Cardiac septum (tissue), 1 donor: ENCODE measurements around the gene HOMER1. TPM values are rescaled to one million over a fixed set of nuclear protein-coding genes. Genes with fewer than 3 reads are reported as not detected.

ENCODE experiments used
- DNase-seq: peaks from one replicate; pipeline ENCODE4 v3.0.0-alpha.2; 2020; ENCODE audit warnings: low spot score
- intact Hi-C: fragments of 100-400 bp; cut with DNase I; formaldehyde crosslinking; loops from one replicate; pipeline ENCODE4 v1.14.0; 2022
- total RNA-seq: library from RNA; stranded (reverse); fragmentation: NEBNext Ultra II Directional; extraction: Animal tissue kit (Norgen Biotek cat#: 25700); gene quantifications from one replicate; pipeline ENCODE4 v1.2.1, GENCODE V29; 2021
- donor health status: DM: no; HTN: no; CAD: no.

The HOMER1 gene
- total RNA-seq, 1 donor from 2014 or later = 67.4 TPM

DNA sequence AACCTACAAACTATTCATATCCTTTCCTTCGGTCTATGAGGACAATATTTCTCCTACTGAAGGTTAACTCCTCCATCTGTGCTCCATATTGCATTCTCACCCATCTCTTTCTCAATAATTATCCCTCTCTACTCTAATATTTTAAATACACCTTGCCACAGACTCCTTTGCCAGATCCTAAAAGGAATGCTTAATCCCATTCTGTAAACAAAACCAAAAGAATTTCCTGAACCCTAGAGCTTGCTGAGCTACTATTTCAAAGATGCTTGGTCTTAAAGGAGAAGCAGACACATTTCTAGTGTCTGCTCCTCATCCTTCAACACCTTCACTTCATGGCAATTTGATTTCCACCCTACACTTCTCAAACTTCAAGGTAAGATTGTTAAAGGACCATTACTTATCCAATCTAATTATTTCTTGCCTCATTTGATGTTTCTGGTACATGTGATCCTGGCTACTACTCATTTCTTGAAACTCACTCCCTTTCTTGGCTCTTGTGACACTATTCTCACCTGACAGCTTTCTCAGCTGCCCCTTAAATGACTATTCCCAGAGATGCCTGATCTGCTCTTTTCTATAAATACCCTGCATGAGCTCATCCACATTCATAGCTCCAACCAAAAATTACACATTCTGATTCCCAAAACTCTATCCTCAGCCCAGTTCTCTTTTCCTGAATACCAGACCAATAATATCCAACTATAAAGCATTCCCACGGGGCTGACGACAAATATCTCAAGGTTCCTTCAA is 20.2 kb downstream of the HOMER1 start:
- DNase-seq = no peak
- intact Hi-C loops = no loop called here

DNA sequence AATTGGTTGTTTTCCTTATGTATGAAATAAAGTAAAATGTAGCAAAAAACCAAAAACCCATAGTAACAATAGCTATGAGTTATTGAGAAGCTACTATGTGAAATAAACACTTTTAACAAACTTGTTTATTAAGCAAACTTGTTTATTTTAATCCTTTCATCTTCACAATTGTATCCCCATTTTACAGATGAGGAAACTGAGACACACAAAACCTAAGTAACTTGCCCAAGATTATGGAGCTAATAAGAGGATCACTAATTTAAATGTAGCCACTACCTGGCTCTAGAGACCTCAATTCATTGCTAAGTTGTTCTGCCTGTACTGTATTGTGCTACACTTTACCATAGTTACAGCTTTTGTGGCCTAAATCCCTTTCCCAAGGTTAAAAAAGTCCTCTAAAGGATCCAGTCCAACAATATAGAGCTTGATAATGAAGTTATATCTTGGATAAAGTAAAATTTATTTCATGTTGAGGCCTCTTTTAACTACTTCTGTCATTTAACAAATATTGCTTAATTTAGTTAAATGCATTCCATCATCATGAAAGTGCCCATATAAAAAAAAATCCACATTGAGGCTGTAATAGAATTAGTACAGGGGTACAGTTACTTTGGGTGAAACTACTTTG is 22.1 kb downstream of the HOMER1 start:
- no peak for DNase-seq
- intact Hi-C loops = no loop called here

DNA sequence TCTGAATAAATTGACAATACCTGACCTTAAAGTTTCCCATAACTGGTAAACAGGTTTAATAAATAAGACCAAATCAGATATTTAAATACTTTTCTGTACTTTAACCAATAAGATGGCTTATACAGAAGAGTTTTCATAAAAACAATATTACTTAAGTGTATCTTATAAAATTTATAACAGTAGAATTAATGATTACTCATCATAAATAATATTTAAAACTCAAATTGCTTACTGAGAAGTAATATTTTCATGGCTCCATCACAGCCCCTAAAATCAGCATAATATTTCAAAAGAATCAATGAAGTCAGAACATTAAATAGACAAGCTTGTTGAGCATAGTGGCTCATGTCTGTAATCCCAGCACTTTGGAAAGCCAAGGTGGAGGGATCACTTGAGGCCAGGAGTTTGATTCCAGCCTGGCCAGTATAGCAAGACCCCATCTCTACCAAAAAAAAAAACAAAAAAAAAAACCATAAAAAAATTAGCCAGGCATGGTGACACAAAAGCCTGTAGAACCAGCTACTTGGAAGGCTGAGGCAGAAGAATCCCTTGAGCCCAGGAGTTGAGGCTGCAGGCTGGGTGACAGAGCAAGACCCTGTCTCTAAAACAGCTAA is 23.5 kb downstream of the HOMER1 start:
- intact Hi-C loops = no loop called here
- DNase-seq = no peak

DNA sequence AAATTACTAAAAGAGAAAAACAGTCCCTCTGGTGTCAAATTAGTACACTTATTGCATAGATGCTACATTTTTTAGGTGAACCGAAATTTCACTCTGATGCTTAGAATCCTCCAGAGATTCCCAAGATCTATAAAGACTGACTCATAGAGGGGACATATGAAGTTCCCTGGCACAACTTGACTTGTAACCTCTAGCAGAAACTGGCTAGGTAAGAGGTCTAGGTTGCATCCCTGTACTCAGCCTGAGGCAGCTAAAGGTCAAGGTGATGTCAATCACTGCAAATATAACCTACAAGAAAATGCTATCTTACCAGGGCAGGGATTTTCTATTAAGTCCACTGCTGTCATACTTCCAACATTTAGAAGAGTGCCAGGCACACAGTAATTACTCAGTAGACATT is 24.2 kb downstream of the HOMER1 start:
- DNase-seq = no peak
- intact Hi-C loops = loop anchor here (10.0 kb wide), 1 partner anchor 205 kb away; no protein-coding TSS in a partner anchor

DNA sequence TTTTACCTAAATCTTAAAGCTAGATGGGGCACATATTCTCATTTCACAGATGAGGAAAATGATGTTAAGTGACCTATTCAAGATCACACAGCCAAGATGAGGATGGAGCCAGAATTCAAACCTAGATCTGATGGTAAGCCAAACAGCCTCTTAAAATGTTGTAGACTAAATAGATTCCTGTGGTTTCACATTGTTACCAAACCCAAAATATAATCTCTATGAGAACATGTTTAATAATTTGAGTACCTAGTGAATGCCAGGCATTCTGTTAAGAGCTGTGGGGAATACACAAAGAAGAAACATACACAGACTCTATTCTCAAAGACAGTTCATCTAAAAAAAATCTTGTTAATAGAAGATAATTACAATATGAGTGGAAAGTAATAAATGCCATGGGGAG is 25.2 kb downstream of the HOMER1 start:
- DNase-seq = no peak
- intact Hi-C loops = loop anchor here (10.0 kb wide), 1 partner anchor 206 kb away; no protein-coding TSS in a partner anchor

DNA sequence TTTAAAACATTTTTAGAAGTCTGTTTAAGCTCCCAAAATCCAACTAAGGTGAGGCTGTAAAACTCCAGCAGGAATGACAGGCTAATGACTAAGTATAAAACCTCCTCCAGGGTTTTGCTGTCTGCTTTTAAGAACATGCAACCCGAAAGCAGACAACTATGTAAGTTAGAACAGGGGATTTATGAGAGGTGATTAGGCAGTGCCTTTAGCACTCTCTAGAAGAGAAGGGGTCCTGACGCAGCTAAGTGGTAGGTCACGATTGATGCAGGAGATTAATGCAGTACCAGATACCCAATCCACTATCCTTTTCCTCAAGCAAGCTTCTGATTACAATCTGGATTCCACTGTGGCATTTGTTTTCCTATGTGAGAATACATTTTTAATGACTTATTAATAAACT is 25.9 kb downstream of the HOMER1 start:
- intact Hi-C loops = loop anchor here (10.0 kb wide), 1 partner anchor 207 kb away; no protein-coding TSS in a partner anchor
- DNase-seq = no peak

DNA sequence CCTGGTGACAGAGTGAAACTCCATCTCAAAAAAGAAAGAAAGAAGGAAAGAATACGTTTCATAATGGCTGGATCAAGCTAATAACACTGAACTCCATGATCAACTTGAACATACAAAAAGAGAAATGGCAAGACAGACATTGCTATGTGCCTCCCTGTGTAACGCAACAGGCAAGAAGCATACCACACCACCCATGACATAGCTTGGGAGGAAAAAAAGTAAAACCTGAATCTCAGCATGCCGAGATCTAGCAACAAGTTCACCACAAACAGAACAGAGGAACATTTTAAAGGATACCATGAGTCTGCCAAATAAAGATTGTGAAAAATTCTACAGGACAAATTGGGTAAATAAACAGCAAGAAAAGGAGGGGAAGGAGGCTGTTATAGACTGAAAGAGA is 26.7 kb downstream of the HOMER1 start:
- intact Hi-C loops = loop anchor here (10.0 kb wide), 1 partner anchor 208 kb away; no protein-coding TSS in a partner anchor

DNA sequence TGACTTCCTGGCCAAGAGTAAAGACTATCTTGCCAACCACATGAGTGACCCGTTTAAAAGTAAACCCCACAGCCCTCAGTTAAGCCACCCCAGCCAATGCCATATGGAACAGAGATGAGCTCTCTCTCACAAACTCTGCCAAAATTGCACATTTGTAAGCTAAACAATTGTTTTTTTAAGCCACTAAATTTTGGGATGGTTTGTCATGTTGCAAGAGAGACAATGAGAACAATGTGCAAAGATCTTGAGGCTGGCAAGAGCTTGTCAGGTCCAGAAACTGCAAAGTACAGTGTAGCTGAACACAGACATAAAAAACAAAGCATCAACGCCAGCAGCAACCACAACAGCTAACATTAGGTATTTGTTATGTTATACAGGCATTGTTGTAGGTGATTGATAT is 27.8 kb downstream of the HOMER1 start:
- intact Hi-C loops = loop anchor here (10.0 kb wide), 1 partner anchor 209 kb away; no protein-coding TSS in a partner anchor
- no peak for DNase-seq

More for the DNA sequence above, 26.7 kb downstream of the HOMER1 start:
- no peak for DNase-seq

DNA sequence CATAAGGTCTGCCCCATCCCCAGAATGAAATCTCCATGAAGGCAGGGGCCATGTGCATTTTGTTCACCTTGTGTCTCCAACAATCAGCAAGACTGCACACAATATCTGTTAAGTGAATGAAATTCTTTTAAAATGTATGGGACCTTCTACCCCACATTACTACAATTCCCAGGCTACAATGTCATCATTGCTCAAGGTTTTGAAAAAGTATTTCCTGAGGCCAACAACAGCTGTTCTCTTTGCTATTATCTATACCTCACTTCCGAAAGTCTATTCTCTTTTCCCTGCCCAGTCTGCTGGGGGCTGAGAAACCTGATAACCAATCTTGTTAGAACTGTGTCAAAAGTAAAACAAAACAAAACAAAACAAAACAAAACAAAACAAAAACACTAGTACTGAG is 29.2 kb downstream of the HOMER1 start:
- DNase-seq = no peak
- intact Hi-C loops = loop anchor here (10.0 kb wide), 1 partner anchor 210 kb away; no protein-coding TSS in a partner anchor

DNA sequence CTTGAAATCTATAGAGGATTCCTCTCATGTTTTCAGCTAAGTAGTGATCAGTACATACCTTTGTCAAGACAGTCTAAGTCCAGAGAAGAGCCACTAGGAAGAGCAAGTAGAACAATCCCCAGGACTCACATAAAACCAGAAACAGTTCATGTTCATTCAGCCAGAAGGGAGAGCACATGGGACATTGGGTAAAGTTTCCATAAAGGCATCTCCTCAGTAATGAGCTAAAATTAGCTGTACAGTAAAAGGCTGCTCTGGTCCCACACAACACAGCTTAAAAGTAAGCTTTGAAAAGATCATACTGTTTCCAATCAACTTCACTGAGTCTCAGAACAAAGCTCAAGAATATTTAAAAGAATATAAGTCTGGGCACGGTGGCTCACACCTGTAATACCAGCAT is 32.4 kb downstream of the HOMER1 start:
- intact Hi-C loops = loop anchor here (2.0 to 10.0 kb wide), 2 partner anchors 27 to 213 kb away; no protein-coding TSS in a partner anchor
- DNase-seq = no peak

DNA sequence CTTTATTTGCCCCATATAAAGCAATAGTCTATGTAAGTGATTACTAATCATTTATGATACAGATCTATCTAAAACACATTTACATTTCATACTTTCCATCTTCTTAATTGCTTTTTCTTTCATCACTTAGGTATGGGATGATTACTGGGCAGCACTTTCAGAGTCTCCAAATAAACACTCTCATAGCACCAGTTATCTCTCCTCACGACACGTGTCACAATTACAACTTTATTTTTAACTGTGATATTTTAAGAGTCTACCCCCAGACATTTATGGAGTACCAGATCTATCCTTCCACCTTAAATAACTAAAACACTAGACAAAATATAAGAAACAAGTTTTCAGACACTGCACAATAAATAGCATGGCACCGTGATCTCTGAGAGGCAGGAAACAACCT is 32.9 kb downstream of the HOMER1 start:
- intact Hi-C loops = loop anchor here (2.0 to 10.0 kb wide), 2 partner anchors 28 to 214 kb away; no protein-coding TSS in a partner anchor
- DNase-seq = no peak

DNA sequence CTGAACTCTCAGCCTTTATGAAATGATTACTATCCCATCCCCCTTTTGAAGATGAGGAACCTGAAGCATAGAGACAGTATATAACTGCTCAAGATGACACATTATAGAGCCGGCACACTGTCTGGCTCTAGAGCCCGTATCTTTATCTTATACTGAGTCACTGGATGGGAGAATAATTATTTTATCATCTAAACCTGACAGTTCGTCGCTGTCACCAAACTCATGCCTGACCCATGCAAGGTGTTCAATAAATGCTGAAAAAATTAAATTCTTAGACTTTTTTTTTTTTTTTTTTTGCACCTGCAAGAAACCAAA is 38.8 kb downstream of the HOMER1 start:
- intact Hi-C loops = no loop called here

DNA sequence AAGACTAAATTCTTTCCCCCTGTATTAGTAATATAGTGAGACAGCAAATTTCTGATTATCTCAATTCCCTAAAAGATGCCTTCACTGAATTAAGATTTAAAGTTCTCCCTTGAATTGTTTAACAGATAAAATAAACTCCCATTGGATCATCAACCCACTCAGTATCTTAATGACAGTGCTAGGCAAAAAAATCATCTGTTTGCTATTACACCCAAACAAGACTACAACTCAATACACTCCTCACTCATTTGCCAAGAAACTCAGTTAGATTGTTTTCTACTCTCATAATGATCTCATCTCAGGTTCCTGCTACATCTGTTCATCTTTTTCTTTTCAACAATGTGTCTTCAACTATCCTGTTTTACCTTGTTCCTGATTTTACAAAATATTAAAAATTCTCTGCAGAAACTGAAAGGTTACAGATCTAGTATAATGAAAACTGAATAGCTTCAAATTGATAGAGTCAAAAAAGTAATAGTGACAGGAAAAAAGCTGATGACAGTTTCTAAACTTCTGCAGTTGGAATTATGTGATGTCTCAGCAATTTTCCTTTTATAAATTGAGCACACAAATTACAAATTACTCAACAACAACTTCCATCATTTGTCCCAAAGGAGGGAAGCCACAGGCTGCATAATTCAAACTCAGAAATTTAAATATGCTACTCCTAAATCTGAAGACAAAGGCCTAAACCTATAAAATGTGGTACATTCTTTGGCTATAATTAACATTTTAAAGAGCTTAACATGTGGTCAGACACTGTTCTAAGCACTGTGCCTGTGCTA is 39.4 kb downstream of the HOMER1 start:
- intact Hi-C loops = no loop called here
- no peak for DNase-seq

More for the DNA sequence above, 38.8 kb downstream of the HOMER1 start:
- no peak for DNase-seq

DNA sequence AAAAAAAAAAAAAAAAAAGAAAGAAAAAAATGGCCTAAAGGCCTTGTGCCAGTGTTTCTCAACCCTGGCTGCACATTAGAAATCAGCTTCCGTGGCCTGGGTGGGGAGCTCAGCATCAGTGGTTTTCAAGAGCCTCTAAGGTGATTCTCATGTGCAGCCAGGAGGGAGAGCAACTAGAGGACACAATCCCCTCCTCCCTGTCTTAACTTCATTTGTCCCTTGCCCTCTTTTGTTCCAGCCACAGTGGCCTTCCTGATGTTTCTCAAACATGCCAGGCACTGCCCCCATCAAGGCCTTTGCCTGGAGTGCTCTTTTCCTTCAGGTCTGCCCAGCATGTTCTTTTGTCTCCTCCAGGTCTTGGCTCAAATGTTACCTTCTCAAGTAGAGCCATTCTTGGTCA is 42.4 kb downstream of the HOMER1 start:
- intact Hi-C loops = no loop called here
- DNase-seq = no peak

DNA sequence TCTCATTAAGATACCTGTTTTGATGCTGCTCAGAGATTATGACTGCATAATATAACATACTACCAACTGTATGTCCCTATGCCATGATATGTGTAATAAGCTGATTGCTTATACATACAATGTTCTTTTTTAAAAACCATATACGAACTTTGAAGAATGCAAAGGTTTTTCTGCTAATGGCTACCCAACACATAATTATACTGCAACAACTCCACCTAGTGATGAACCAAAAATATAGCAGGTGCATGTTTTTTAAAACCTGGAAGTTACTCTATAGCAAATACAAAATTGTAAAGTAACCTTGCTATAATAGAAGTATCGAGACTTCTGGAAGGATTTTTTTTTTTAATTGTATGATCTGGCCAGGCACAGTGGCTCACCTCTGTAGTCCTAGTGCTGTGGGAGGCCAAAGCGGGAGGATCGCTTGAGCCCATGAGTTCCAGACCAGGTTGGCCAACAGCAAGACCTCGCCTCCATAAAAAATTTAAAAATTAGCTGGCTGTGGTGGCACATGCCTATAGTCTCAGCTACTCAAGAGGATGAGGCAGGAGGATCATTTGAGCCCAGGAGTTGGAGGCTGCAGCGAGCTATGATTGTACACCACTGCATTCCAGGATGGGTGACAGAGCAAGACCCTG is 49.1 kb downstream of the HOMER1 start:
- intact Hi-C loops = loop anchor here (5.0 kb wide), 3 partner anchors 228 to 443 kb away; partner anchors contain the start of gene JMY
- DNase-seq = no peak

DNA sequence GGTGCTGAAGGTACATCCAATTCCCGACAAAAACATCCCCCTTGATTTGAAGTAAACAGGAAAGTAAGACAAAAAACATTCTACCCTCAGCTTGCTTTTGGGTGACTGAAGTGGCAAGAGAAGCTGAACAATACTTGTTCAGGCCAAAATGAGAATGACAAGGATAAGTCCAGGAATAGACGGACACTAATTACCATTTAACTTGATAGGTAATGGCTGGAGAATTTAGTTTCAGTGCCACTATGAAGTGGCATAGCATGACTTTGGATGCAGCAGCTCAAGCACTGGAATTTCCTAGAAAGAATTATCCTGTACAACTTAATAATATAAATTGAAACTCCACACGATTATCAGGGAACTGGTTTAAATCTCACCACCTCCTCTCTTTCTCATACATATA is 49.7 kb downstream of the HOMER1 start:
- intact Hi-C loops = loop anchor here (5.0 kb wide), 3 partner anchors 227 to 442 kb away; partner anchors contain the start of gene JMY
- no peak for DNase-seq

DNA sequence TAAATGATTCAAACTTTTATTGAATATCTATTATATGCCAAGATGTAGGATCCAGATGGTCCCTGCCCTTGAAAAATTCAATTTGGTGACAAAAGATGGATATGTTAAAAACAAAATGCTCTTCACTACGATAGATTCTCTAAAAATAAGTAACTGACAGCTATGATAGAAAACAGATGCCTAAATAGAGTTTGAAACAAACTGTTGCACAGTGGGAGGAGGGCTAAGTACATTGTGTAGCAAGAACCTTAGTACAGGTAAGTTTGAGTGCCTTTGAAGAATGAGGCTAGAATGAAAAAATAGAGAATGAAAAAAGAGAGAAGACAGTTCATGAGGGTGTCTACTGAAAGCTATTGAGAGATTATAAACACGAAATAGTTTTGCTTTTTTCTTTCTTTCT is 54.3 kb downstream of the HOMER1 start:
- intact Hi-C loops = loop anchor here (5.0 kb wide), 3 partner anchors 222 to 437 kb away; partner anchors contain the start of gene JMY
- DNase-seq = no peak

DNA sequence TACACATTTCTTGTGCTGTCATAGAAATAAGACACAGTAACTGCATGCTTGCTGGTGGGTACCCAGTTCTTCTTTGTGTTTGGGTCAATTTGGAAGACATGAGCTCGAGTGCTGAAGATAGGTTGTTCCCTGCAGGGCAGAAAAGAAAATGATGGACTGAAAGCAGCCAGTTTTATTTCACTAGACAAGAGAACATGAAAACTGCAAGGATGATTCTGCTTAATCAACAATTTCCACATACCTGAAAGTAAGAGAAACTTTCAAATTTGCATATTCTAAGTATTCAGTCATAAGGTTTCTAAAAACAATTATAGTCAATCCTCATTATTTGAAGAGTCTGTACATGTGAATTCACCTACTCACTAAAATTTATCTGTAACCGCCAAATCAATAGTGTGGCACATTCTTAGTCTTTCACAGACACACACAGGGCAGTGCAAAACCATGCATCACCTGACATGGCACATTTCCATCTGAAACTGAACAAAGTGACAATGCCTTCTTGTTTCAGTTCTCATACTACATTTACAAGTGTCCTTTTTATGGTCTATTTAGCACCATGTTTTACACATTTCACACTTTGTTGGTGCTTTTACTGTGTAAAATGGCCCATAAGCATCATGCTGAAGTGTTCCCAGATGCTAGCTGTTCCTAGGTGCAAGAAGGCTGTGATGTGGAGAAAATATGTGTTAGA is 56.9 kb downstream of the HOMER1 start:
- intact Hi-C loops = no loop called here
- no peak for DNase-seq
